HL-60 (cell line): ENCODE results near the gene FTCD.

ENCODE experiments used
- DNase-seq, 2 experiments: peaks; one replicate each; pipeline ENCODE4 v3.0.0-alpha.2; 2010 to 2020; ENCODE audit warnings: low read depth in 1 of 2, low spot score in 1 of 2
- H3K27ac ChIP-seq: fragments of 250-450 bp; sonication (Bioruptor Pico); replicated peaks from 2 replicates; pipeline ENCODE4 v1.5.1; 2020; ENCODE audit warnings: mild to moderate bottlenecking, moderate library complexity
- H3K27me3 ChIP-seq: fragments of 250-450 bp; sonication (Bioruptor Pico); 2 replicates; pipeline ENCODE4 v1.5.1; 2021; ENCODE audit warnings: mild to moderate bottlenecking, moderate library complexity; ENCODE audit not compliant: insufficient read depth, poor library complexity, severe bottlenecking
- H3K4me3 ChIP-seq: replicated peaks from 2 replicates; pipeline ENCODE4 v1.5.1; 2011; ENCODE audit warnings: mild to moderate bottlenecking, control low read depth, low read length; ENCODE audit not compliant: insufficient read depth
- CTCF ChIP-seq: IDR thresholded peaks from one replicate; pipeline ENCODE4 v1.5.1; 2011; ENCODE audit warnings: low read length, control low read depth, inconsistent platforms; ENCODE audit not compliant: insufficient read depth
- GABPA ChIP-seq: IDR thresholded peaks from 2 replicates; pipeline ENCODE4 v1.6.1; 2012; ENCODE audit warnings: low read depth
- POLR2AphosphoS5 ChIP-seq: IDR thresholded peaks from 2 replicates; pipeline ENCODE4 v1.6.1; 2012; ENCODE audit warnings: low read depth
- REST ChIP-seq: IDR thresholded peaks from 2 replicates; pipeline ENCODE4 v1.6.1; 2012; ENCODE audit warnings: low read depth; ENCODE audit not compliant: insufficient replicate concordance
- SPI1 ChIP-seq: IDR thresholded peaks from 2 replicates; pipeline ENCODE4 v1.6.1; 2012; ENCODE audit warnings: low read depth, mild to moderate bottlenecking, borderline replicate concordance

Gene FTCD

GRCh38 chr21:46136739-46137349 is 18.5 kb downstream of the FTCD start:
- no peak overlapping the region for H3K27ac ChIP-seq
- TF ChIP-seq GABPA, result no peak
- TF ChIP-seq POLR2AphosphoS5, result no peak
- H3K4me3 ChIP-seq, result no peak overlapping the region
- no peaks in the 10 kb centered on the region for H3K27me3 ChIP-seq
- DNase-seq, result no peak

GRCh38 chr21:46135782-46136395 is 19.5 kb downstream of the FTCD start:
- Histone ChIP-seq H3K27ac (no peak overlapping the region), H3K27me3 (no peaks in the 10 kb centered on the region), H3K4me3 (no peak overlapping the region)
- no peak for DNase-seq
- TF ChIP-seq POLR2AphosphoS5 (no peak), SPI1 (no peak), REST (no peak), GABPA (no peak), CTCF (no peak)

GRCh38 chr21:46131838-46132651 is 23.3 kb downstream of the FTCD start:
- no peak for DNase-seq
- H3K27me3 ChIP-seq, result no peaks in the 10 kb centered on the region
- TF ChIP-seq POLR2AphosphoS5 (no peak), SPI1 (no peak), CTCF (no peak), REST (no peak), GABPA (no peak)
- no peak overlapping the region for H3K4me3 ChIP-seq
- H3K27ac ChIP-seq, result no peak overlapping the region

- Histone ChIP-seq H3K27ac (no peak overlapping the region), H3K27me3 (no peaks in the 10 kb centered on the region), H3K4me3 (no peak overlapping the region)
- DNase-seq, result no peak
- no peak for TF ChIP-seq REST
- TF ChIP-seq GABPA, result no peak
- TF ChIP-seq SPI1, result no peak
- TF ChIP-seq CTCF, result no peak
- TF ChIP-seq POLR2AphosphoS5, result no peak
Measured at GRCh38 chr21:46131588-46131837, 23.9 kb downstream of the FTCD start.
